A549 (cell line): Measurements from ENCODE around the gene BLACAT1.

Source experiments
- BHLHE40 ChIP-seq: IDR thresholded peaks from 2 replicates; pipeline ENCODE4 v1.6.1; 2012; ENCODE audit warnings: low read depth, low read length, inconsistent platforms
- CTCF ChIP-seq: fragments of >200 bp; sonication (Bioruptor Twin); formaldehyde crosslinking; IDR thresholded peaks from 3 replicates; pipeline ENCODE4 v1.5.1; 2016
- SREBF2 ChIP-seq: fragments of 450-650 bp; IDR thresholded peaks from 2 replicates; pipeline ENCODE4 v1.6.1; 2014; ENCODE audit warnings: mild to moderate bottlenecking, moderate library complexity

DNA sequence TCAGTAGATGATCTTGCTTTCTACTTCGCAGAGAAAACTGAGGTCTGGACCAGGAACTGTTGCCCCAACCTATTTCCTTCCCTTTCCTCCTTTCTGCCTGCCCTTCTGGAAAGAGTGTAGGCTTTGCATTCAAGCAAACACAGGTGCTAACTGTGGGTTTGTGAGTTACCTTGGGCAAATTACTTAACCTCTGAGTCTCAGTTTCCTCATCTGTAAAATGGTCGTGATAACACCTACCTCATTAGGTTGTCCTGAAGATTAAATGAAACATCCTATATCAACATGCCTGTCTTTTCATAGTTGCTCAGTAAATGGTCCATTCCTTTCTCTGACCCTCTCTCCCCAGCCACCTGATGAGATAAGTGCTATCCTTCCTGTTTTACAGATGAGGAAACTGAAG is 9.5 kb upstream of the BLACAT1 start:
- TF ChIP-seq CTCF (no peak), SREBF2 (no peak), BHLHE40 (no peak)
